Peyer's patch (tissue), 4 donors: ENCODE data around the gene GP1BB.

Experiments used
- POLR2A ChIP-seq, 2 donors: fragments of 450-650 bp; IDR thresholded peaks; one replicate each; pipeline ENCODE4 v1.5.1; 2017; ENCODE audit warnings: antibody characterized with exemption in 2 of 2, mild to moderate bottlenecking in 2 of 2, moderate library complexity in 2 of 2
- TF ChIP-seq, protein P1 (sequence below), 6 experiments: fragments of 450-650 bp in 4 of 6; fragments of 200-600 bp in 2 of 6; sonication (generic) in 1 of 6; IDR thresholded peaks; one replicate each; pipeline ENCODE4 v1.5.1; 2017 to 2019; ENCODE audit warnings: antibody characterized with exemption in 6 of 6, mild to moderate bottlenecking in 3 of 6, moderate library complexity in 1 of 6

DNA sequence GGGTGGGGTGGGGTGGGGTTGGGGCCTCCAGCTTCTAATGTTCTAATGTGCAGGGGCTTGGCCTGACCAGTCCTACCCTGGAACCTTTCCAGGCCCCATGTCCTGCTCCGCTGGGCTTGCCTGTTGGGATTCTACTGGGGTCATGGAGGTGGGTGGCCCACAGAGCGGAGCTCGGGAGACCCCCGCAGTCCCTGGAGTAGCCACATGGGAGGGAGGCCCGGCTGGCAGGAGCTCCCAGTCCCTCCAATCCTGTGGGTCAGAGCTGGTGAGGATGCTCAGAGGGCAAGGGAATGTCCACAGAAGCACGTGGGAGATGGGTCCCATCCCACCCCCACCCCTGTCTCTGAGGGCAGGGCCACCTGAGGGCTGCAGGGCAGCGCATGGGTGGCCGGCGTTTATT lies 6.2 kb upstream of the GP1BB start:
- TF ChIP-seq, protein P1, sequence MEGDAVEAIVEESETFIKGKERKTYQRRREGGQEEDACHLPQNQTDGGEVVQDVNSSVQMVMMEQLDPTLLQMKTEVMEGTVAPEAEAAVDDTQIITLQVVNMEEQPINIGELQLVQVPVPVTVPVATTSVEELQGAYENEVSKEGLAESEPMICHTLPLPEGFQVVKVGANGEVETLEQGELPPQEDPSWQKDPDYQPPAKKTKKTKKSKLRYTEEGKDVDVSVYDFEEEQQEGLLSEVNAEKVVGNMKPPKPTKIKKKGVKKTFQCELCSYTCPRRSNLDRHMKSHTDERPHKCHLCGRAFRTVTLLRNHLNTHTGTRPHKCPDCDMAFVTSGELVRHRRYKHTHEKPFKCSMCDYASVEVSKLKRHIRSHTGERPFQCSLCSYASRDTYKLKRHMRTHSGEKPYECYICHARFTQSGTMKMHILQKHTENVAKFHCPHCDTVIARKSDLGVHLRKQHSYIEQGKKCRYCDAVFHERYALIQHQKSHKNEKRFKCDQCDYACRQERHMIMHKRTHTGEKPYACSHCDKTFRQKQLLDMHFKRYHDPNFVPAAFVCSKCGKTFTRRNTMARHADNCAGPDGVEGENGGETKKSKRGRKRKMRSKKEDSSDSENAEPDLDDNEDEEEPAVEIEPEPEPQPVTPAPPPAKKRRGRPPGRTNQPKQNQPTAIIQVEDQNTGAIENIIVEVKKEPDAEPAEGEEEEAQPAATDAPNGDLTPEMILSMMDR (IDR thresholded peaks at IDR 0.05): no peak
- TF ChIP-seq POLR2A (IDR thresholded peaks at IDR 0.05): no peak
